Measurements from ENCODE around the gene PSMB3. TPM values are rescaled to one million over a fixed set of nuclear protein-coding genes. Genes with fewer than 3 reads are reported as not detected.

PSMB3 gene
- total and polyA plus RNA-seq, 2 donors (not counting 1 experiment from before 2014, with no cell fraction given), result 210 to 299 TPM

GRCh38 chr17:38740044-38740443 lies 12.5 kb upstream of the PSMB3 start:
- no peaks in the 10 kb centered on the region for H4K20me1 ChIP-seq (ENCODE audit: control insufficient read depth, extremely low read depth, insufficient read depth, low read length)
- peaks cover 47% of the 10 kb centered on the region for H3K79me2 ChIP-seq (ENCODE audit: control insufficient read depth, insufficient read depth, low read length)

GRCh38 chr17:38740806-38741205 lies 11.7 kb upstream of the PSMB3 start:
- H3K4me1 ChIP-seq (ENCODE audit: control insufficient read depth, extremely low read depth, insufficient read depth, low read length), result peaks cover 15% of the 10 kb centered on the region
- peaks cover 51% of the 10 kb centered on the region for H3K79me2 ChIP-seq (ENCODE audit: control insufficient read depth, insufficient read depth, low read length)
- no peaks in the 10 kb centered on the region for H3K9me3 ChIP-seq (ENCODE audit: control insufficient read depth, insufficient read depth, low read depth, low read length)
- TF ChIP-seq, protein P1, sequence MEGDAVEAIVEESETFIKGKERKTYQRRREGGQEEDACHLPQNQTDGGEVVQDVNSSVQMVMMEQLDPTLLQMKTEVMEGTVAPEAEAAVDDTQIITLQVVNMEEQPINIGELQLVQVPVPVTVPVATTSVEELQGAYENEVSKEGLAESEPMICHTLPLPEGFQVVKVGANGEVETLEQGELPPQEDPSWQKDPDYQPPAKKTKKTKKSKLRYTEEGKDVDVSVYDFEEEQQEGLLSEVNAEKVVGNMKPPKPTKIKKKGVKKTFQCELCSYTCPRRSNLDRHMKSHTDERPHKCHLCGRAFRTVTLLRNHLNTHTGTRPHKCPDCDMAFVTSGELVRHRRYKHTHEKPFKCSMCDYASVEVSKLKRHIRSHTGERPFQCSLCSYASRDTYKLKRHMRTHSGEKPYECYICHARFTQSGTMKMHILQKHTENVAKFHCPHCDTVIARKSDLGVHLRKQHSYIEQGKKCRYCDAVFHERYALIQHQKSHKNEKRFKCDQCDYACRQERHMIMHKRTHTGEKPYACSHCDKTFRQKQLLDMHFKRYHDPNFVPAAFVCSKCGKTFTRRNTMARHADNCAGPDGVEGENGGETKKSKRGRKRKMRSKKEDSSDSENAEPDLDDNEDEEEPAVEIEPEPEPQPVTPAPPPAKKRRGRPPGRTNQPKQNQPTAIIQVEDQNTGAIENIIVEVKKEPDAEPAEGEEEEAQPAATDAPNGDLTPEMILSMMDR (conservative IDR thresholded peaks at IDR 0.05 in 1 of 2, IDR thresholded peaks at IDR 0.05 in 1 of 2; ENCODE audit: low read depth in 1 of 2, low read length in 2 of 2), result no peak
- TF ChIP-seq EZH2 (IDR thresholded peaks at IDR 0.05; ENCODE audit: low read length, missing control alignments), result no peak
- peak overlapping the region; percentile 5 for H3K9ac ChIP-seq (ENCODE audit: insufficient read depth, low read length)
- no peaks in the 10 kb centered on the region for H3K27me3 ChIP-seq (ENCODE audit: control insufficient read depth, insufficient read depth, low read length)
- no peak overlapping the region for H2AFZ ChIP-seq (ENCODE audit: low read length)
- no peak overlapping the region for H3K27ac ChIP-seq (ENCODE audit: insufficient read depth, low read length)
- H3K4me2 ChIP-seq (ENCODE audit: extremely low read depth, insufficient read depth, low read length), result no peak overlapping the region
- no peaks in the 10 kb centered on the region for H4K20me1 ChIP-seq (ENCODE audit: control insufficient read depth, extremely low read depth, insufficient read depth, low read length)
- H3K4me3 ChIP-seq (replicated peaks in 1 of 4; ENCODE audit: control extremely low read depth in 1 of 4, insufficient read depth in 1 of 4, low read depth in 3 of 4, low read length in 4 of 4), result no peak overlapping the region
- no peak for DNase-seq (ENCODE audit: low read depth in 2 of 2)
- peaks cover 19% of the 10 kb centered on the region for H3K36me3 ChIP-seq (ENCODE audit: control insufficient read depth, insufficient read depth, low read length)

More at GRCh38 chr17:38740044-38740443, 12.5 kb upstream of the PSMB3 start:
- no peak overlapping the region for H3K4me2 ChIP-seq (ENCODE audit: extremely low read depth, insufficient read depth, low read length)
- TF ChIP-seq, protein P1 (conservative IDR thresholded peaks at IDR 0.05 in 1 of 2, IDR thresholded peaks at IDR 0.05 in 1 of 2; ENCODE audit: low read depth in 1 of 2, low read length in 2 of 2), result no peak
- TF ChIP-seq EZH2 (IDR thresholded peaks at IDR 0.05; ENCODE audit: low read length, missing control alignments), result no peak
- no peaks in the 10 kb centered on the region for H3K9me3 ChIP-seq (ENCODE audit: control insufficient read depth, insufficient read depth, low read depth, low read length)
- H3K27me3 ChIP-seq (ENCODE audit: control insufficient read depth, insufficient read depth, low read length), result no peaks in the 10 kb centered on the region
- no peak overlapping the region for H3K27ac ChIP-seq (ENCODE audit: insufficient read depth, low read length)
- H3K4me3 ChIP-seq (replicated peaks in 1 of 4; ENCODE audit: control extremely low read depth in 1 of 4, insufficient read depth in 1 of 4, low read depth in 3 of 4, low read length in 4 of 4), result no peak overlapping the region
- no peak overlapping the region for H2AFZ ChIP-seq (ENCODE audit: low read length)
- no peak overlapping the region for H3K9ac ChIP-seq (ENCODE audit: insufficient read depth, low read length)
- no peak for DNase-seq (ENCODE audit: low read depth in 2 of 2)
- H3K36me3 ChIP-seq (ENCODE audit: control insufficient read depth, insufficient read depth, low read length), result peaks cover 24% of the 10 kb centered on the region
- peaks cover 14% of the 10 kb centered on the region for H3K4me1 ChIP-seq (ENCODE audit: control insufficient read depth, extremely low read depth, insufficient read depth, low read length)

DNA sequence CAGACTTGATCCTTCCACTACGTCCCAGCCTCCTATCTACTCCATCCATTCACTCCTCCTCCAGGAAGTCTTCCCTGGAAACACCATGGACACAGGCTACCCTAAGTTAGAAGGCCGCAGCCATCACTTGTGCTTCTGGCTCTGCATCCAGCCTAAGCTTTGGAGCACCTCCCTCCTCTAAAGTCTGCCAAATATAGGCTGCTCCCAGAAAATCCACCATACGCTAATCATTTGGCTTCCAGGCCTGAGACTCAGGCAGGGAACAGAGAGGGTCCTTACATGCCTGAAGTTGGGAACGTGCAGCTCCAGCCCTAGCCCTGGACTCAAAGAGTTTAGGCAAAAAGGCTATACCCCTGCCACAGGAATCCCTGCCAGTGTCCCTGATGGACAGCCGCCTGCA lies 11.1 kb upstream of the PSMB3 start:
- H3K36me3 ChIP-seq (ENCODE audit: control insufficient read depth, insufficient read depth, low read length), result peaks cover 17% of the 10 kb centered on the region
- no peaks in the 10 kb centered on the region for H4K20me1 ChIP-seq (ENCODE audit: control insufficient read depth, extremely low read depth, insufficient read depth, low read length)
- peak overlapping the region; percentile 83 for H3K27ac ChIP-seq (ENCODE audit: insufficient read depth, low read length)
- no peaks in the 10 kb centered on the region for H3K9me3 ChIP-seq (ENCODE audit: control insufficient read depth, insufficient read depth, low read depth, low read length)
- no peak overlapping the region for H3K9ac ChIP-seq (ENCODE audit: insufficient read depth, low read length)
- no peak for DNase-seq (ENCODE audit: low read depth in 2 of 2)
- H3K4me1 ChIP-seq (ENCODE audit: control insufficient read depth, extremely low read depth, insufficient read depth, low read length), result peaks cover 20% of the 10 kb centered on the region
- no peak for TF ChIP-seq EZH2 (IDR thresholded peaks at IDR 0.05; ENCODE audit: low read length, missing control alignments)
- TF ChIP-seq, protein P1 (conservative IDR thresholded peaks at IDR 0.05 in 1 of 2, IDR thresholded peaks at IDR 0.05 in 1 of 2; ENCODE audit: low read depth in 1 of 2, low read length in 2 of 2), result no peak
- H3K4me3 ChIP-seq (replicated peaks in 1 of 4; ENCODE audit: control extremely low read depth in 1 of 4, insufficient read depth in 1 of 4, low read depth in 3 of 4, low read length in 4 of 4), result no peak overlapping the region
- no peaks in the 10 kb centered on the region for H3K27me3 ChIP-seq (ENCODE audit: control insufficient read depth, insufficient read depth, low read length)
- H3K4me2 ChIP-seq (ENCODE audit: extremely low read depth, insufficient read depth, low read length), result no peak overlapping the region
- no peak overlapping the region for H2AFZ ChIP-seq (ENCODE audit: low read length)
- peaks cover 58% of the 10 kb centered on the region for H3K79me2 ChIP-seq (ENCODE audit: control insufficient read depth, insufficient read depth, low read length)

All from fibroblast of lung (primary cell).